GM19240 (cell line): ENCODE results near the gene PCK1.
"Not testable (repeated sequence)": the region's sequence is repeated elsewhere in the genome, so short reads cannot be mapped to it uniquely, and the experiment has no call there.

Experiments
- DNase-seq: peaks from one replicate; pipeline ENCODE4 v3.0.0; 2011; ENCODE audit warnings: low spot score; ENCODE audit not compliant: insufficient read length

PCK1 gene

DNA sequence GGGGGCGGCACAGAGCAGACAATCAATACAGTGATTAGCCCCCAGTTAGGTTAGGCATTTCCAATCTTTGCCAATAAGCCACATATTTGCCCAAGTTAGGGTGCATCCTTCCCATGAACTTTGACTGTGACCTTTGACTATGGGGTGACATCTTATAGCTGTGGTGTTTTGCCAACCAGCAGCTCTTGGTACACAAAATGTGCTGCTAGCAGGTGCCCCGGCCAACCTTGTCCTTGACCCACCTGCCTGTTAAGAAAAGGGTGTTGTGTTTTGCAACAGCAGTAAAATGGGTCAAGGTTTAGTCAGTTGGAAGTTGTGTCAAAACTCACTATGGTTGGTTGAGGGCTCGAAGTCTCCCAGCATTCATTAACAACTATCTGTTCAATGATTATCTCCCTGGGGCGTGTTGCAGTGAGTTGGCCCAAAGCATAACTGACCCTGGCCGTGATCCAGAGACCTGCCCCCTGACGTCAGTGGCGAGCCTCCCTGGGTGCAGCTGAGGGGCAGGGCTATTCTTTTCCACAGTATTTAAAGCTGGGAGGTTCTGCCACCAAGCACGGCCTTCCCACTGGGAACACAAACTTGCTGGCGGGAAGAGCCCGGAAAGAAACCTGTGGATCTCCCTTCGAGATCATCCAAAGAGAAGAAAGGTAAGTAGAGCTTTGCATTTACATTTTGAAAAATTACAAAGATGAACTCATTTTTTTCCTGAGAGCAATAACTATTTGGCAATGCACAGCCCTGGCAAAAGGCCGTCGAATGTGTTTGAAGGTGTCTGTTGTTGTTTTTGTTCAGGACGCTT is at the start of gene PCK1:
Gene PCK1, plus strand, starts transcription at position 557 of the 802 bp plus-strand sequence. CDS start 302 bp downstream, outside the sequence.
- no peak for DNase-seq

DNA sequence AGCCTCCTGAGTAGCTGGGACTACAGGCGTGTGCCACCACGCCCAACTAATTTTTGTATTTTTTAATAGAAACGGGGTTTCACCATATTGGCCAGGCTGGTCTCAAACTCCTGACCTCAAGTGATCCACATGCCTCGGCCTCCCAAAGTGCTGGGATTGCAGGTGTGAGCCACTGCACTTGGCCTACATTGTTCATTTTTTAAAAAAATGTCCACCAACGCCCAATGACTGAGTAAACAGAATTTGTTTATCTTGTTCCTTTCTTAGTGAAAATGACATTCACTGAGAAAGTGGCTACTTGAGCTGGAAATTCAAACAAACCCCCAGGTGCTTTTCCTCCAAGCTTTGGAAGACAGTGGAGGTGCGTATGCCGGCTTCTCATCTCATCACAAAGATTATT is 49.2 kb upstream of the PCK1 start:
- not testable (repeated sequence) for DNase-seq

DNA sequence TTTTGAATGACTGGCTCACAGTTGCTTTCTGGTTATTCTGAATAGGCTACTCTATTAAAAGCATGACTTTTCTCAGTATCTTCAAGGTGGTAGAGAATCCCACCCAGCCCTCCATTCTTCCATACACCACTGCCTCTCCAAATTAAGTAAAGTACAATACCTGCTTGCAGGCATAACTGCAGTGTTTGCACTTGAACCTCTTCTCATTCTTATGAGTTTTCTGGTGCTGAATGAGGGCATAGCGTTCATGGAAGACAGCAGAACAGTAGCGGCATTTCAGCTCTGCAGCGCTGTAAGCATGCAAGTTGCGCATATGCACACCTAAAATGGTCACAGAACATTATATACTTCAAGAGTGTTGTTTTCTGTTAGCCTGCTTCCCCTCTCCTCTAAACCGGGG is 48.5 kb upstream of the PCK1 start:
- no peak for DNase-seq

DNA sequence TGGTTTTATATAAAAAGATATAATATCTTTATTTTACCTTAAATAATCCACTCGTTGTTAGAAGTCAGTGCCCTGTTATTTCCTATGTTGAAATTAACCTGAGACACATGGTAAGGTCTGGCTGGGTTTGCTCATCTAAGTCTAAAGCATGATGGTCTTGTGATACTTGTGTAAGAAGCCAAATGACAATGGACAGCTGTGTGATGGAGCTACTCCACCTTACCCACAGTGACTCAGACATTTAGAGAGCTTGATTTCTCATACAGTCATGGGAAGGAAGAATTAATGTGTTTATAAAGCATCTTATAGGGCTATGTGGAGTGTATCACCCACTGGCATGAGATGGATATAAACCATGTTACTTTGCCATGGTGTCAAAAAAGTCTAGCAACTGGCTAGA is 47.7 kb upstream of the PCK1 start:
- no peak for DNase-seq

DNA sequence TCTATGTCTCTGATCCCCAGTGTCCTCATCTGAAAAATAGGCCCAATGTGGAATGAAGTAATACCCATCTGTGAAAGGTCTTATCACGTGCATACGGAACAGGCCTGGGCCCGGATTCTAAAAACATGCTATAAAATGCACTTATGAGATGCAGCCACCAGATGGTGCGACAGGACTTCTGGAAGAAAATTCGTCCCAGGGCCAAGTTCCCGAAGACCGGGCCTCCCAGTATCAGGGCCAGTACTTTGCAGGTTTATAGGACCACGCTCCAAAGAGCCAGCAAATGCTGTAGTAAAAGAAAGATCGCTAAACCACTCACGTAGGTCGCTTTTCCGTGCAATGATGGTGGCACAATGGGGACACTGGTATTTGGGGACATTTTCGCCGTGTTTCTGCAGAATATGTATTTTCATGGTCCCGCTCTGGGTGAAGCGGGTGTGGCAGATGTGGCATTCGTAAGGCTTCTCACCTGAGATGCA is 46.6 kb upstream of the PCK1 start:
- DNase-seq, result no peak

DNA sequence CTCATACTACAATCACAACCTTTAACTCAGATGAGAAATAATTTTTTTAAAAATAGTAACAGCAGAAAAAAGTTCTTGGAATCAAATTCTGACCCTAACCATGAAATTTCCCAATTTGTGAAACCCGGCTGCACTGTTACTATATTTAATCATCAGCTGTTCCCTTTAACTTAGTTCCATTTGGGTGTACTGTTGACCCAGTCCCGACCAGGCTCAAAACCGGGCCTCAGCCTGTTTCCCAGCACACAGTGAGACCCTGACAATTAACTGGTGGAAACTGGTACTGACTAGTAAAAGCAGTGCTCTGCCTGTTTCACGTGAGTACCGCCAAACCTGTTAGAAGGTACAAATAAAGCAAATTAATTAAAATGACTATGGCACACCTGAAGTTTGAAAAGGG is 43.0 kb upstream of the PCK1 start:
- DNase-seq, result no peak

DNA sequence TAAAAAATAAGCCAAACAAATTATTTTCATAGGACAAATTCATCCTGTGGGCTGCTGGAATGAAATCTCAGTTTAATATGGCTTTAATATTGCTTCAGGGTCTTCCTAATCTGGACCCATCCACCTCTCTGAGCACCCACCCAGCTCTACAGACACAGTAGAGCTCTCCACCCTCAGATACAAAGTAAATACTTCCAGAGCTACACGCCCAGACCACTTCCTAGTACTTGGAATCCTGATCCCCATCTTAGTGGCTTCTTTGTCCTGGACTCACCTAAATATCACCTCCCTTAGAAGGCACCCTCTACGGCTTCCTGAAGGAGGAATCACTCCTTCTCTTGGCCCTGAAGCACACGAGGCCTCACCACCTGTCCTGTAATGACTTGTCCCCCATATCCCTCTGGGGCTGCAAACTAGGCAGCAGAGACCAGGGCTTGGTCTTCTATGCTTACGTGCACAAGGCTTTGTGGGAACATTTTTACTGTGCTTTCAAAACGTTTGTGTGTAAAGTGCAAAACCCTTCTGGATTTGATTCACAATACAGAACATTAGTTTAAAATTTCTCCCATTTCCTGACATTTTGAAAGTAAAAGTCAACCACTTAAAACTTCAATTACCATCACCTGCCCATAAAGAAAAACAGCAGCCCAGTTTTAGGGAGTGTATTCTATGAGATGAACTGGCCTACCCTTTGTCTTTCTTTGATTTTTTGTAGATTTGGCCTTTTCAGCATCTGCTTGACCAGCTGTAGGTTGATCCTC is 38.4 kb upstream of the PCK1 start:
- DNase-seq, result peak; percentile 23

DNA sequence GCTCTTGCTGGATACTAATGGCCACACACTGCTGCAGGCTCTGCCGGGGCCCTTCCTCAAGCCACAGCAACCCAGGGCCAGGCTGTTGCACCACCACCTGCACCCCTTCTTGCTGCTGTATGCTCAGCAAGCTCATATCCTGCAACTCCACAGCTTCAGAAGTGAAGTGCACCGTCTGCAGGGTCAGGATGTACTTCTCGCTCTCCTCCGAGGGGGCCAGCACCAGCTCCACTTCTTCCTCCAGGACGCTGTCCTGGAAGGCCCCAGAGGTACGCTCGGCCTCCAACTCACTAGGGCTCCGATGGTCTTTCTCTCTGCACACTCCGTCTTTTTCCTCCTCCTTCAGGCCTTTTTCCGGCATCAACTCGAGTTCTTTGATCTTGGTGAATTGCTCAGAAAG is 37.1 kb upstream of the PCK1 start:
- no peak for DNase-seq

DNA sequence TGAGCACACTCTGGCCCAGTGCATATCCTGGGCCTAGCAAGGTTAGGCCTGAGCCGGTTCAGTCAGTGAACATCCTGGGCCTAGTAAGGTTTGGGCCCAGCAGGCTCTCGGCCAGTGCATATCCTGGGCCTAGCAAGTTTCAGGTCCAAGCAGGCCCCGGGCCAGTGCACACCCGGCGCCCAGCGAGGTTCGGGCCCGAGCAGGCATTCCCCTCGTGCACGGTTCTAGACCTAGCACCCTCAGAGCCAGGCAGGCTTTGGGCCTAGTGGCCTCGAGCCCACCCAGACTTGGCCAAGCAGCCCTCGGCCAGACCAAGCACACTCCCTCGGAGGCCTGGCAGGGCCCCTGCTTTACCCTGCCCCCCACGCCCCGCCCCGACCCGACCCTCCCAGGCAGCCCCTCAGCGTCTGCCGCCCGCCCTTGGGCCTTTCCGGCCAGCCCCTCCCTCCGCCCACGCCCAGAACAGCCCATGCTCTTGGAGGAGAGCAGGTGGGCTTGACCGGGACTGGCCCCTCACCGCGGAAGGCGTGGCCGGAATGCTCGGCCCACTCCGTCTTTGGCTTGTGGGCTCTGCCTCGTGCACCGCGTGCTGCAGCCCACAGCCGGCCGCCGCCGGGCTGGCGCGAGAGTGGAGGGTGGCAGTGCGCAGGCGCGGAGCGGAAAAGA is 36.3 kb upstream of the PCK1 start, which contains the start of gene CTCFL:
Gene CTCFL, minus strand, starts transcription at position 630 of the 666 bp plus-strand sequence. CDS start 935 bp downstream, outside the sequence.
- DNase-seq, result no peak

DNA sequence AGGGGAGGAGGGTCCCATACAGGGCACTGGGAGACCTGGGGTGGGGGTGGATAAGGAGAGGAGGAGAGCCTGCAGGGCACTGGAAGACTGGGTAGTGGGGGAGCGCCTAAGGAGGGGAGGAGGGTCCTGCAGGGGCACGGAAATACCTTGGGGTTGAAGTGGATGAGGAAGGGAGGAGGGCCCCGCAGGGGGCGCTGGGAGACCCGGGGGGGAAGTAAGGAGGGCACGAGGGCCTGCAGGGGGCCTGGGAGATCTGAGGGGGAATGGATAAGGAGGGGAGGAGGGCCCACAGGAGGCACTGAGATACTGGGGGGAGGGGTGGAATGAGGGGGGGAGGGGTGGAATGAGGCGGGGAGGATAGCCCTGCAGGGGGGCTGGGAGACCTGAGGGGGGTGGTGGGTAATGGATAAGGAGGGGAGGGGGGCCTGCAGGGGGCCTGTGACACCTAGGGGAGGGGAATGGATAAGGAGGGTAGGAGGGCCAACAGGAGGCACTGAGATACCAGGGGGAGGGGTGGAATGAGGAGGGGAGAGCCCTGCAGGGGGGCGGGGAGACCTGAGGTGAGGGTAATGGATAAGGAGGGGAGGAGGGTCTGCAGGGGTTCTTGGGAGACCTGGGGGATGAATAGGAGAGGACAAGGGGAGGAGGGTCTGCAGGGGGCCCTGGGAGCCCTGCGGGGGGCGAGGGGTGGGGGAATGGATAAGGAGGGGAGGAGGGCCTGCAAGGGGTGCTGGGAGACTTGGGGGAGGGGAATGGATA is 35.4 kb upstream of the PCK1 start:
- no peak for DNase-seq

DNA sequence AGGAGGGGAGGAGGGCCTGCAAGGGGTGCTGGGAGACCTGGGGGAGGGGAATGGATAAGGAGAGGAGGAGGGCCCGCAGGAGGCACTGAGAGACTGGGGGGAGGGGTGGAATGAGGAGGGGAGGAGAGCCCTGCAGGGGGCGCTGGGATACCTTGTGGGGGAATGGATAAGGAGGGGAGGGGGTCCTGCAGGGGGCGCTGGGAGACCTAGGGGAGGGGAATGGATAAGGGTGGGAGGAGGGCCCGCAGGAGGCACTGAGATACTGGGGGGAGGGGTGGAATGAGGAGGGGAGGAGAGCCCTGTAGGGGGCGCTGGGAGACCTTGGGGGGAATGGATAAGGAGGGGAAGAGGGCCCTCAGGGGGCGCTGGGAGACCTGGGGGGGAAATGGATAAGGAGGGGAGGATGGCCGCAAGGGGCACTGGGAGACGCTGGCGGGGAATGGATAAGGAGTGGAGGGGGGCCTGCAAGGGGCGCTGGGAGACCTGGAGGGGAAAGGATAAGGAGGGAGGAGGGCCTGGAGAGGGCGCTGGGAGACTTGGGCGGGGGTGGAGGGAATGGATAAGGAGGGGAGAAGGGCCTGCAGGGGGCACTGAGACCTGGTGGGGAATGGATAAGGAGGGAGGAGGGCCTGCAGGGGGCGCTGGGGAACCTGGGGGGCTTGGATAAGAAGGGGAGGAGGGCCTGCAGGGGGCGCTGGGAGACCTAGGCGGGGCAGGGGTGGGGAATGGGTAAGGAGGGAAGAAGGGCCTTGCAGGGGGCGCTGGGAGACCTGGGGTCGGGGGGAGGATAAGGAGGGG is 34.6 kb upstream of the PCK1 start:
- no peak for DNase-seq

DNA sequence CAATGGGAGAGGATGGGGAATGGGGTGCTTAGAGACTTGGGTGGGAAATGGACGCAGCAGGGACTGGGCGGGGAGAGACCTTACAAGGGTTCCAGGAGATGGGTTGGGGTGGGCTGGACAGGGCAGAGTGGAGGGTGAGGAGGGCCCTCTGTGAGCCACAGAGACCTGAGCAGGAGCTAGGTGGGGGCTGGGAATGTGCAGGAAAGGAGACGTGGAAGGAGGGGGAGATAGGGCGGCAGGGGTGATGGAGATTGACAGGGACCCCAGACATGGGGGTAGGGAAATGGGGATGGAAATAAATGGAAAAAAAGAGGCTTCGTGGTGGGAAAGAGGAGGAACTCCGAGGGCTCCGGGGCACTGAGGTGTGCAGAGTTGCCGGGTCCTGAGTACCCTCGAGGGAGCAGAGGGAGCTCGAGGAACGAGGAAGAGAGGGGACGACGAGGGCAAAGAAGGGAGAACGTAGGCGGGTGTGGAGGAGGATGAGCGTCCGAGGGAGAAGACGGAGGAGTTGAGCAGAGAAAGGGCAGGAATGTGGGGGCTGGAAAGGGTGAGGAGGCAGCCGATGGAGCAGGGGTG is 33.9 kb upstream of the PCK1 start:
- DNase-seq, result no peak

DNA sequence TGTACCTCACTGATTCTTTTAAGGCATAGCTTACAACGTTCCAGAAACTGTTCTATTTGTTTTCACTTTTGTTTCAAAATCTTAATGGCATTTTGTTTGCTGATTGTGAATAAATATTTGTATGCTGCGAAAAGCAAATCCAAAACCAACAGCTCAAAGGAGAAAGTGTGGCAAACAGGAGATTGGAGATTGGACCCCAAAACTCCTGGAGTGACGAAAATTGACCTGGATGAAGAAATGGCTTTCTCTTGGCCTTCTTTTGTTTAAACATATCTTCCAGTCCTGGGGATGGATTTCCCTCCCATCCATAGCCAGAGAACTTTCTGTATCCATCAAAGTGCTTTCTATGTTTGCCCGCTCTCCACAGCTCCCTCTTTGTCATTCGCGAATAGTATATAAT is 33.2 kb upstream of the PCK1 start:
- no peak for DNase-seq

DNA sequence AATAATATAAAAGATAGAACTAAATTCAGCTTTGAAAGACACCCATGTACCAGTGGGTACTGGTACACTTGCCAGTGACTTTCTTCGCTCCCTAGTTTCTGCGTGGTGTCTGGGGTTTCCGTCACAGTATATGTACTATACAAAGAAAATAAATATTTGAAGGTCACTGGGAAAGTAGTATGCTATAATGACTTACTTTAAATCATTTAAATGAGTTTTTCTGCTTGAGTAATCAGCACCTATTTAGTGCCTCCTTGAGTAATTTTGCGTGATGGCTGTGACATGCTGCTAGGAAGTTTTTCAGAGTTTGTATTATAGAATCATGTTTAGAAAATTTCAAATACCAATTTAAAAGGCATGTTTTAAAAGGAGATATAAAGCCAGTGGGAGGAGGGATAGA is 32.8 kb upstream of the PCK1 start:
- no peak for DNase-seq

DNA sequence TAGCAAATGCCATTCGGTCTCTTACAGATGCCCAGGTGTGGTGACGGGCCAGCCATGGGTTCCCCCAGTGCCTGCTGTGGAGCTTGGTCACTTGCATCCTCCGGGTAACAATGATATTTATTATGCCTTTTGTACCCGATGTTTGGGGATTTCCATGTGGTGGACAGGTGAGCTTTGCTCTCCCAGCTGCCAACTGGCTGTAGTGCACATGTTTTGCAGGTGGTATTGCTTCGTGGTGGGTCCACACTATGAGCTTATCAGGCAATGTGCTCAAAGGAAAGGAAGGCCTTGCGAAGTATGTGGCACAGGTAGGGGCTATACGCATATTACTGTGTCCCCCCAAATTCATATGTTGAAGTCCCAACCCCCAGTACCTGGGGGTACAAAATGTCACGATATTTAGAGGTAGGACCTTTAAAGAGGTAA is 31.7 kb upstream of the PCK1 start:
- no peak for DNase-seq

DNA sequence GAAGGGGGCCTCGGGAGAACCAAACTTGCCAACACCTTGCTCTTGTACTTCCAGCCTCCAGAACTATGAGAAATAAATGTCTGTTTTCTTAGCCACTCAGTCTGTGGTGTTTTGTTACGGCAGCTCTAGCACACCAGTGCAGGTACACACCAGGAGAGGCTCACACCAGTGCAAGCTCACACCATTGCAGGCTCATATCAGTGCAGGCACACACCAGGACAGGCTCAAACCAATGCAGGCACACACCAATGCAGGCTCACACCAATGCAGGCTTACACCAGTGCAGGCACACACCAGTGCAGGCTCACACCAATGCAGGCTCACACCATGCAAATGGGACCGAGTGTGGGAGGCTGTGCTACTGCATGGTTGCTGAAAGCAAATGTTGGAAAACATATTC is 31.1 kb upstream of the PCK1 start:
- DNase-seq, result no peak

DNA sequence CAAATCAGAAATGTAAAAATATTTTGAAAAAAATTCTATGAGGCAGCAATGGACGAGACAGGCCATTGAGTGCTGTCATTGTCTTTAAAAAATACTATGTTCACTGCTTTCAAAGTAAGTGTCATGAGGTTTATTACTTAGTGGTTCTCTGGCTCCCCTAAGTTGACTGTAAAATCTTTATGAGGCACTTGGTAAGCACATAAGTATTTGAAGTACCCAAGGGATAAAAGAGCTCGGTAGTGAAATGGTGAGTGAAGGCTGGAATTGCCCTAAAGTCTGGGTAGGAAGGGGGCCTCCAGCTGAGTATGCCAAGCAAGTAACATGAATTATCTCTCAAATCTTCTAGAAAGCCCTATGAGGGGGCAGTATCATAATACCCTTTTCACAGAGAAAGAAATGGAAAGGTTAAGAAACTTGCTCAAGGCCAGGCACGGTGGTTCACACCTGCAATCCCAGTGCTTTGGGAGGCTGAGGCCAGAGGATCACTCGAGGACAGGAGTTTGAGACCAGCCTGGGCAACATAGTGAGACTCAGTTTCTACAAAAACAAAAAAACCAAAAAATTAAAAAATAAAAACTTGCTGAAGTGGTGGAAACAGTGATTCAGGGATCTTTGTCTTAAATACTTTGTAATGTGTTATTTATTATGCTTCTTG is 30.5 kb upstream of the PCK1 start:
- no peak for DNase-seq

DNA sequence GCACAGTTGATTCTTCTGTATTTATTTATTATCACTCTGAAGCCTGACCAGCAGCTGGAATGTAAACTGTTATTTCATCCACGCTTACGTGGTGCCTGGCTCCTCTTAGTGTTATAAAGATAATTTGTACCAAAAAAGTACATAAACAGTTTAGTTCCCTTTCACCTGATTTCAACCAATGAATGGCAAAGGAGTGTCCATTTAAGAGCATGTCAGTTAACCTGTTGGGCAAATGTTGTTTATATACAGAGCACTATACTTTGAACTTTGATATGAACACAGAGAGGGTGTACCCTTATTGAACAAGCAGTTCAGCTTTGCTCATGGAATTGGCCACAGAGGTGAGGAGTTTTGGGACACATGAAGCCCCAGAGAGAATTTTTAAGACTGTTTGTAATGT is 28.8 kb upstream of the PCK1 start:
- no peak for DNase-seq

DNA sequence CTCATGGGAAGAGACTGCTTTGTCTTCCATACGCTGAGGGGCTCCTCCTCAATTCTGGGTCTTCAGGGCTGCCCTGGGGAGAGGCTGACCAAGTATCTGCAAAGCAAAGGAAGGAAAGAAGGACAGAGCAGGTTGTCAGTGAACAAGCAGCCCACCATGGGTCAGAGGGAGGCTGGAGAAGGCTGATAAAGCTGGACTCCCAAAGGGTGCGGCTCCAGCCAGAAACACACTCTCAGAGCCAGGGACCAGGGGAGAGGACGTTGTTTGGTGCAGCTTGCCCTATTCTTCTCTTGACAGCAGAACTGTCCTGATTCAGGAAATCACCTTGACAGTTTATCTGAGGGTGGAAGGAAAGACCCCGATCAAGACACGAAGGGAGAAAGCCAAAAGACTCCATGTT is 25.6 kb upstream of the PCK1 start:
- DNase-seq, result no peak
